KOPT-K1 (cell line): ENCODE results near the gene GLOD5.

Source experiments
- H3K27ac ChIP-seq: fragments of 200-600 bp; sonication (generic); 2 replicates; pipeline ENCODE4 v1.5.1; 2016; ENCODE audit warnings: antibody characterized with exemption, mild to moderate bottlenecking, low read depth, low read length; ENCODE audit not compliant: poor library complexity, severe bottlenecking
- H3K36me3 ChIP-seq: fragments of 200-600 bp; sonication (generic); 2 replicates; pipeline ENCODE4 v1.5.1; 2017; ENCODE audit warnings: antibody characterized with exemption, mild to moderate bottlenecking, low read length, moderate library complexity; ENCODE audit not compliant: insufficient read depth
- H3K9me3 ChIP-seq: fragments of 200-600 bp; sonication (generic); 2 replicates; pipeline ENCODE4 v1.5.1; 2017; ENCODE audit warnings: antibody characterized with exemption, low read length, mild to moderate bottlenecking; ENCODE audit not compliant: insufficient read depth, poor library complexity, severe bottlenecking

Gene GLOD5

DNA sequence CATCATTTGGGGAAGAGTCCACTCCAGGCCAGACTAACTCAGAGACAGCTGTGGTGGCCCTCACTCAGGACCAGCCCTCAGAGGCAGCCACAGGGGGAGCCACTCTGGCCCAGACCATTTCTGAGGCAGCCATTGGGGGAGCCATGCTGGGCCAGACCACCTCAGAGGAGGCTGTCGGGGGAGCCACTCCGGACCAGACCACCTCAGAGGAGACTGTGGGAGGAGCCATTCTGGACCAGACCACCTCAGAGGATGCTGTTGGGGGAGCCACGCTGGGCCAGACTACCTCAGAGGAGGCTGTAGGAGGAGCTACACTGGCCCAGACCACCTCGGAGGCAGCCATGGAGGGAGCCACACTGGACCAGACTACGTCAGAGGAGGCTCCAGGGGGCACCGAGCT lies 61.5 kb downstream of the GLOD5 start:
- no peak overlapping the region for H3K27ac ChIP-seq
- no peaks in the 10 kb centered on the region for H3K9me3 ChIP-seq
- peaks cover 24% of the 10 kb centered on the region for H3K36me3 ChIP-seq
